ENCODE data around the gene ATP6V0A1. TPM values are rescaled to one million over a fixed set of nuclear protein-coding genes. Genes with fewer than 3 reads are reported as not detected.
"Not testable (repeated sequence)": the region's sequence is repeated elsewhere in the genome, so short reads cannot be mapped to it uniquely, and the experiment has no call there.

ATP6V0A1 gene
- total RNA-seq, 4 donors from 2014 or later = 81.6 to 126 (median 96.6) TPM

DNA sequence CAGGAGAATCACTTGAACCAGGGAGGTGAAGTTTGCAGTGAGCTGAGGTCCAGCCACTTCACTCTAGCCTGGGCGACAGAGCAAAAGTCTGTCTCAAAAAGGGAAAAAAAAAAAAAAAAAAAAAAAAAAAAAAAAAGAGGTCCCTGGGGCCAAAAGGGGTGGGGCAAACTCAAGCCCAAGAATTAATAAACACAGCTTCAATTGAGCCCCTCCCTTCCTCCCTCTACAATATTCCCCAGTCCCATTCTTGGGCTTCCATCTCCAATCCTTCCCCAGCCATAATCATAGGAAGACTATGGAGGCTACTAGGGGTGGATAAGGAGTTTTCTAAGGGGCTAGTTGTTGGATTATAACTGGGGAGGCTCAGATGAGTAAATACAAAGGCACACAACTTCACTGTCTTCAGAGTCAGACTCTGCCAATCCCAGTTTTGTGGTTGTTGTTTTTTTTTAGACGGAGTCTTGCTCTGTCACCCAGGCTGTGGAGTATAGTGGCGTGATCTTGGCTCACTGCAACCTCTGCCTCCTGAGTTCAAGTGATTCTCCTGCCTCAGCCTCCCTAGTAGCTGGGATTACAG lies 45.1 kb upstream of the ATP6V0A1 start:
- TF ChIP-seq POLR2A (IDR thresholded peaks at IDR 0.05) (no peak), EP300 (IDR thresholded peaks at IDR 0.05) (no peak)
- TF ChIP-seq, protein P1, sequence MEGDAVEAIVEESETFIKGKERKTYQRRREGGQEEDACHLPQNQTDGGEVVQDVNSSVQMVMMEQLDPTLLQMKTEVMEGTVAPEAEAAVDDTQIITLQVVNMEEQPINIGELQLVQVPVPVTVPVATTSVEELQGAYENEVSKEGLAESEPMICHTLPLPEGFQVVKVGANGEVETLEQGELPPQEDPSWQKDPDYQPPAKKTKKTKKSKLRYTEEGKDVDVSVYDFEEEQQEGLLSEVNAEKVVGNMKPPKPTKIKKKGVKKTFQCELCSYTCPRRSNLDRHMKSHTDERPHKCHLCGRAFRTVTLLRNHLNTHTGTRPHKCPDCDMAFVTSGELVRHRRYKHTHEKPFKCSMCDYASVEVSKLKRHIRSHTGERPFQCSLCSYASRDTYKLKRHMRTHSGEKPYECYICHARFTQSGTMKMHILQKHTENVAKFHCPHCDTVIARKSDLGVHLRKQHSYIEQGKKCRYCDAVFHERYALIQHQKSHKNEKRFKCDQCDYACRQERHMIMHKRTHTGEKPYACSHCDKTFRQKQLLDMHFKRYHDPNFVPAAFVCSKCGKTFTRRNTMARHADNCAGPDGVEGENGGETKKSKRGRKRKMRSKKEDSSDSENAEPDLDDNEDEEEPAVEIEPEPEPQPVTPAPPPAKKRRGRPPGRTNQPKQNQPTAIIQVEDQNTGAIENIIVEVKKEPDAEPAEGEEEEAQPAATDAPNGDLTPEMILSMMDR (IDR thresholded peaks at IDR 0.05) = no peak
- H3K4me3 ChIP-seq = no peak overlapping the region
- H3K27me3 ChIP-seq = no peaks in the 10 kb centered on the region
- DNase-seq (ENCODE audit: low spot score in 2 of 2) = no peak
- H3K36me3 ChIP-seq = no peaks in the 10 kb centered on the region
- H3K9me3 ChIP-seq = no peaks in the 10 kb centered on the region
- H3K27ac ChIP-seq = peak overlapping the region; percentile 22 to 98 (median 83)
- H3K4me1 ChIP-seq = peaks cover 0 to 100% (median 62%) of the 10 kb centered on the region in 4 donors
- 47 to 53% methylated on average over 3 of the region's 3 CpGs for WGBS, 2 donors

DNA sequence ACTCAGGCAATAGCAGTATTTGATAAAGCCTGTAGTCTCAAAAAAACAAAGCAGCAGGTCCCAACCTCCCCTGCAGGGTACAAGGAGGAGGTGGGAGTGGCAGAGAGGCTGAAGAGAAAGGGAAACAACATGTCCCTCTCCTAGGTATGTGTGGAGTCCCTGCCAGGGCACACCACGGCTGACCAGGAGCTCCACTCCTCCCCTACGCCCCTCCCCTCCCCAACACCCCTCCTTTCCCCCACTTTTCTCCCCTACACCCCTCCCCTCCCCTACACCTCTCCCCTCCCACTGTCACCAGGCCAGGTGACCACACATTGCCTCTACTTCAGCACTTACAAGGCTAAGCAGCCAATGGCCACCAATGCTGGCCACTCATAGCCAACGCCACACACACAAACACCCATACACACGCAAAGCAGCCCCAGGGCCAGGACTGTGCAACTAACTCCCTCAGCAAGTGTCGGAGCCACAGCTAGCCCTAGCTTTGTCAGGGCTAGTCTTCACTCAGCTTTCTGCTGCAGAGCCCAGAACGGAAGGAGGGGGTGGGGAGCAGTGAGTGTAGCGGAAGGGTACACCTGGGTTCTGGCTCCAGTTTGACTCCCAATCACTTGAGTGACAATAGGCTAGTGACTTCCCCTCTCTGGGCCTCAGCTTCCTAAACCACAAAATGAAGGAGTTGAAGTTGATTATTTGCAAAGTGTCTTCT lies 43.8 kb upstream of the ATP6V0A1 start:
- no peak for DNase-seq (ENCODE audit: low spot score in 2 of 2)
- TF ChIP-seq EP300 (IDR thresholded peaks at IDR 0.05) (no peak), POLR2A (IDR thresholded peaks at IDR 0.05) (no peak)
- TF ChIP-seq, protein P1 (IDR thresholded peaks at IDR 0.05) = no peak
- H3K9me3 ChIP-seq = no peaks in the 10 kb centered on the region
- peak overlapping the region; percentile 19 to 98 (median 76) for H3K27ac ChIP-seq
- H3K4me1 ChIP-seq = peaks cover 0 to 100% (median 58%) of the 10 kb centered on the region in 4 donors
- 59 to 70% methylated on average over 7 of the region's 7 CpGs for WGBS, 2 donors
- H3K36me3 ChIP-seq = no peaks in the 10 kb centered on the region
- H3K4me3 ChIP-seq = no peak overlapping the region
- H3K27me3 ChIP-seq = no peaks in the 10 kb centered on the region

DNA sequence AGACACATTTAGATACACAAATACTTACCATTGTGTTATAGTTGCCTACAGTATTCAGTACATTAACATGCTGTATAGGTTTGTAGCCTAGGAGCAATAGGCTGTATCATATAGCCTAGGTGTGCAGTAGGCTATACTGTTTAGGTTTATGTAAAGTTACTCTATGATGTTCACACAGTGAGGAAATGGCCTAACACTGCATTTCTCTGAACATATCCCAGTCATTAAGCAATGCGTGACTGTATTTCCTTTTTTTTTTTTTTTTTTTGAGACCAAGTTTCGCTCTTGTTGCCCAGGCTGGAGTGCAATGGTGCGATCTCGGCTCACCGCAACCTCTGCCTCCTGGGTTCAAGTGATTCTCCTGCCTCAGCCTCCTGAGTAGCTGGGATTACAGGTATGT lies 40.7 kb upstream of the ATP6V0A1 start:
- not testable (repeated sequence) for H3K9me3 ChIP-seq; H3K4me3 ChIP-seq; H3K27me3 ChIP-seq; DNase-seq (ENCODE audit: low spot score in 2 of 2); H3K36me3 ChIP-seq
- H3K27ac ChIP-seq = peak overlapping the region in 2 of 4 donors; percentile 59 to 98
- H3K4me1 ChIP-seq = peaks cover 0 to 84% (median 42%) of the 10 kb centered on the region in 4 donors
- 67 to 68% methylated on average over 5 of the region's 5 CpGs for WGBS, 2 donors

DNA sequence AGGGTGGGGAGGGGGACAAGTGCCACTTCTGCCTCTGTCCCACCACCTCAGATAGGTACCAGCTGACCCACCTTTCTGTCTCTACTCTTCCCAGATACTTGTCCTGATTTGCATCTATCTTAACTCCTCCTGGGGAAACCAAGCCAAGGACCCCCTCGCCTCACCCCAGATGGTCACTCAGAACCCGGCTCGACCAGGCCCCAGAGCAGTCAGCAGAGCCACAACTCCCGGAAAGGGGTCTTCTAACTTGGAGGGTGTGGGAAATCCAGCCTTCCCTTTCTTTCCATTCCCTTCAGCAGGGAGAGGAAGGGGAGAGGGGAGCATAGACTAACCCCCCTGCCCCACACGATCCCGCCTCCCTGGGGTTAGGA lies 37.6 kb upstream of the ATP6V0A1 start:
- WGBS, 2 donors = 10% methylated on average over 5 to 6 of the region's 6 CpGs
- TF ChIP-seq, protein P1 (IDR thresholded peaks at IDR 0.05) = no peak
- no peak for TF ChIP-seq POLR2A (IDR thresholded peaks at IDR 0.05)
- no peak for TF ChIP-seq EP300 (IDR thresholded peaks at IDR 0.05)
- peak overlapping the region; percentile 85 to 99 (median 92) for H3K27ac ChIP-seq
- H3K4me3 ChIP-seq = peak overlapping the region; percentile 60 to 98 (median 84)
- H3K36me3 ChIP-seq = no peaks in the 10 kb centered on the region
- H3K4me1 ChIP-seq = peaks cover 0 to 75% (median 28%) of the 10 kb centered on the region in 4 donors
- DNase-seq (ENCODE audit: low spot score in 2 of 2) = no peak
- H3K9me3 ChIP-seq = no peaks in the 10 kb centered on the region
- H3K27me3 ChIP-seq = no peaks in the 10 kb centered on the region

DNA sequence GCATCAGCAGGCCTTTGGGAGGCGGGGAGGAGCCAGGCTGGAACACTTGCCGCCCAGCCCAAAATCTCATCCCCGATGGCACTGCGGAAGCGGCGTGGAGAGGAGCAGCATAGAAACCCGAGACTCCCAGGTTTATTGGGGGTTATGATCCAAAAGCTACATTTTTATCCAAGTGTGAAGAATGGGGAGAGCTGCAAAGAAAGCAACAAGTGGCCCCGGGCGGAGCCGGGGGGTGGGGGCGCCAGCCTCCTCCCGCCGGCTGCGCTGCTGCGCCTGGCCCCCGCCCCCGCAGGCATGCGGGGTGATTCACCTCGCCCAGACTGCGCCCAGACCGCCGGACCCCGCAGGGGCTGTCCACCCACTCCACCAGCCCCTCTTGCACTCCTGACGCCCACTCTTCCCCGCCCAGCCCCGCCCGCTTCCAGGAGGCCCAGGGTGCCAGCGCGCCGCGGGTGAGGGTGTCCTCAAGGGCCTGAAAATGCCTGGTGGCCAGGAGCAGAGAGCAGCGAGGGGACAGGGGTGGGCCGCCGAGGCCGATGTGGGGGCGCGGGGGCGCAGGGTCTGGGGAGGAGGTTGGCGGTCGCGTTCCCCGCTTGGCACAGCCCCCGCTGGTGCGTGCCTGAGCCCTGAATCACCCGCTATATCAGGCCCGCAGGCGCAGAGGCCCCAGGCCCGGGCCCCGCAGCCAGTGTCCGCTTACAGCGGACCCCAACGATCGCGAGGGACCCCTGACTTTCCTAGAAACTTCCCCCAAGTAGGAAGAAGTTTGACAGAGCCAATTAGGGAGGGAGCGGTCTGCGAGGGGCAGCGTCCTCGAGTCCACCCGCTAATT lies 37.0 kb upstream of the ATP6V0A1 start:
- no peak for DNase-seq (ENCODE audit: low spot score in 2 of 2)
- Histone ChIP-seq H3K27ac (peak overlapping the region; percentile 85 to 99 (median 92)), H3K9me3 (no peaks in the 10 kb centered on the region), H3K36me3 (no peaks in the 10 kb centered on the region), H3K4me3 (peak overlapping the region; percentile 60 to 98 (median 84)), H3K27me3 (no peaks in the 10 kb centered on the region), H3K4me1 (peaks cover 0 to 69% (median 28%) of the 10 kb centered on the region in 4 donors)
- TF ChIP-seq, protein P1 (IDR thresholded peaks at IDR 0.05) = no peak
- TF ChIP-seq EP300 (IDR thresholded peaks at IDR 0.05) = peak in 1 of 2 donors; percentile 66
- peak in 1 of 2 donors; percentile 20 for TF ChIP-seq POLR2A (IDR thresholded peaks at IDR 0.05)
- 0 to 3% methylated on average over 49 to 52 of the region's 59 CpGs for WGBS, 2 donors

Measured in tibial nerve (tissue), 4 donors.